Vagina (tissue), 2 donors: ENCODE results near the gene ZYG11A. TPM values are rescaled to one million over a fixed set of nuclear protein-coding genes. Genes with fewer than 3 reads are reported as not detected.
"Not testable (repeated sequence)": the region's sequence is repeated elsewhere in the genome, so short reads cannot be mapped to it uniquely, and the experiment has no call there.

ENCODE experiments used
- DNase-seq, 2 donors: peaks; one replicate each; pipeline ENCODE4 v3.0.0-alpha.2; 2017; ENCODE audit errors: extremely low spot score in 2 of 2
- H3K27ac ChIP-seq: fragments of 200-600 bp; sonication (generic); one replicate; pipeline ENCODE4 v1.5.1; 2019
- H3K27me3 ChIP-seq: fragments of 200-600 bp; sonication (generic); one replicate; pipeline ENCODE4 v1.5.1; 2019
- H3K36me3 ChIP-seq, 2 donors: fragments of 200-600 bp; sonication (generic); one replicate each; pipeline ENCODE4 v1.5.1; 2017 to 2019
- H3K4me1 ChIP-seq: fragments of 200-600 bp; sonication (generic); one replicate; pipeline ENCODE4 v1.5.1; 2019
- H3K4me3 ChIP-seq, 2 donors: fragments of 200-600 bp; sonication (generic); 1 replicate in 1 of 2; 2 replicates in 1 of 2; pipeline ENCODE4 v1.5.1; 2016 to 2019
- H3K9me3 ChIP-seq: fragments of 200-600 bp; sonication (generic); one replicate; pipeline ENCODE4 v1.5.1; 2019
- POLR2A ChIP-seq, 2 donors: fragments of 450-650 bp; IDR thresholded peaks; one replicate each; pipeline ENCODE4 v1.6.1; 2017; ENCODE audit warnings: antibody characterized with exemption in 2 of 2, mild to moderate bottlenecking in 2 of 2, moderate library complexity in 2 of 2
- POLR2AphosphoS5 ChIP-seq, 2 donors: sonication (generic); formaldehyde crosslinking; IDR thresholded peaks; one replicate each; pipeline ENCODE4 v1.9.0; 2017; ENCODE audit warnings: antibody characterized with exemption in 2 of 2, mild to moderate bottlenecking in 2 of 2, low read depth in 1 of 2; ENCODE audit not compliant: insufficient read depth in 1 of 2
- intact Hi-C: fragments of 100-400 bp; cut with DNase I; formaldehyde crosslinking; loops from one replicate; pipeline ENCODE4 v1.15.1; 2023
- total RNA-seq: library from RNA; depleted of rRNA; stranded (reverse); fragments of >200 nt; gene quantifications from one replicate; pipeline ENCODE4 v1.2.3, GENCODE V29; 2016
- TF ChIP-seq, protein P1 (sequence below), 3 experiments: fragments of 450-650 bp in 2 of 3; fragments of 200-600 bp in 1 of 3; sonication (generic) in 1 of 3; IDR thresholded peaks; one replicate each; pipeline ENCODE4 v1.5.1; 2017 to 2019; ENCODE audit warnings: antibody characterized with exemption in 3 of 3, mild to moderate bottlenecking in 2 of 3, moderate library complexity in 2 of 3

Gene ZYG11A
- total RNA-seq, 1 donor from 2014 or later, result 0.74 TPM

DNA sequence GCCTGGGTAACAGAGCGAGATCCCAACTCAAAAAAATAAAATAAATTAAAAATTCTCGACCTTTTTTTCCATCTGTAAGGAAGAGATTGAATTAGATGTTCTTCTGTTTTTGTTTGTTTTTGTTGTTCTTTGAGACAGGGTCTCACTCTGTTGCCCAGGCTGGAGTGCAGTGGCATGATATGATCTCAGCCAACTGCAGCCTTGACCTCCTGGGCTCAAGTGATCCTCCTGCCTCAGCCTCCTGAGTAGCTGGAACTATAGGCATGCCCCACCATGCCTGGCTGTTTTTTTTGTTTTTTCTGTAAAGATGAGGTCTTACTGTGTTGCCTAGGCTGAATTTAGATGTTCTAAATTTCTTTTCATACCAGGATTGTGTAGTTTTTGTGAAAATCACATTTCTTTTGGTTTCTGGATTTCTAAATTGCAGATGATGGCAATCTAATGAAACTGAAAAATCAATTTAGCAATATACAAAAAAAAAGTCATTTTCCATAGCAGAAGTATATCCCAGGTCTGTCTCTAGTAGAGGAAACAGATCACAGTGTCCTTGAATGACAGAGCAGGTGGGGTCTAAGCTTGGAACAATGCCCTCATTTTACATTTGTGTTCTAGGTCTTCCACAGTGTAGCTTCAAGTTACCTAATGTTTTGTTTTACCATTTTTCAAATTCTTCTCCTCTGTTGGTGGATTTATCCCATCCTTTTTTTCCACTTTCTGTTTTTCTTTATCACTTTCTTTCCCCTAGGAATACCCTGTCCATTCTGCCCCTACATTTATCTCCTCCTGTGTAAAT, 20.3 kb downstream of the ZYG11A start:
- Histone ChIP-seq H3K4me3 (no peak overlapping the region), H3K36me3 (no peaks in the 10 kb centered on the region), H3K27ac (no peak overlapping the region), H3K9me3 (no peaks in the 10 kb centered on the region), H3K4me1 (no peaks in the 10 kb centered on the region), H3K27me3 (no peaks in the 10 kb centered on the region)
- intact Hi-C loops, result no loop called here
- TF ChIP-seq, protein P1, sequence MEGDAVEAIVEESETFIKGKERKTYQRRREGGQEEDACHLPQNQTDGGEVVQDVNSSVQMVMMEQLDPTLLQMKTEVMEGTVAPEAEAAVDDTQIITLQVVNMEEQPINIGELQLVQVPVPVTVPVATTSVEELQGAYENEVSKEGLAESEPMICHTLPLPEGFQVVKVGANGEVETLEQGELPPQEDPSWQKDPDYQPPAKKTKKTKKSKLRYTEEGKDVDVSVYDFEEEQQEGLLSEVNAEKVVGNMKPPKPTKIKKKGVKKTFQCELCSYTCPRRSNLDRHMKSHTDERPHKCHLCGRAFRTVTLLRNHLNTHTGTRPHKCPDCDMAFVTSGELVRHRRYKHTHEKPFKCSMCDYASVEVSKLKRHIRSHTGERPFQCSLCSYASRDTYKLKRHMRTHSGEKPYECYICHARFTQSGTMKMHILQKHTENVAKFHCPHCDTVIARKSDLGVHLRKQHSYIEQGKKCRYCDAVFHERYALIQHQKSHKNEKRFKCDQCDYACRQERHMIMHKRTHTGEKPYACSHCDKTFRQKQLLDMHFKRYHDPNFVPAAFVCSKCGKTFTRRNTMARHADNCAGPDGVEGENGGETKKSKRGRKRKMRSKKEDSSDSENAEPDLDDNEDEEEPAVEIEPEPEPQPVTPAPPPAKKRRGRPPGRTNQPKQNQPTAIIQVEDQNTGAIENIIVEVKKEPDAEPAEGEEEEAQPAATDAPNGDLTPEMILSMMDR (IDR thresholded peaks at IDR 0.05), result no peak
- TF ChIP-seq POLR2AphosphoS5 (IDR thresholded peaks at IDR 0.05; ENCODE audit: insufficient read depth in 1 of 2, low read depth in 1 of 2), result no peak
- no peak for TF ChIP-seq POLR2A (IDR thresholded peaks at IDR 0.05)
- DNase-seq, result no peak

DNA sequence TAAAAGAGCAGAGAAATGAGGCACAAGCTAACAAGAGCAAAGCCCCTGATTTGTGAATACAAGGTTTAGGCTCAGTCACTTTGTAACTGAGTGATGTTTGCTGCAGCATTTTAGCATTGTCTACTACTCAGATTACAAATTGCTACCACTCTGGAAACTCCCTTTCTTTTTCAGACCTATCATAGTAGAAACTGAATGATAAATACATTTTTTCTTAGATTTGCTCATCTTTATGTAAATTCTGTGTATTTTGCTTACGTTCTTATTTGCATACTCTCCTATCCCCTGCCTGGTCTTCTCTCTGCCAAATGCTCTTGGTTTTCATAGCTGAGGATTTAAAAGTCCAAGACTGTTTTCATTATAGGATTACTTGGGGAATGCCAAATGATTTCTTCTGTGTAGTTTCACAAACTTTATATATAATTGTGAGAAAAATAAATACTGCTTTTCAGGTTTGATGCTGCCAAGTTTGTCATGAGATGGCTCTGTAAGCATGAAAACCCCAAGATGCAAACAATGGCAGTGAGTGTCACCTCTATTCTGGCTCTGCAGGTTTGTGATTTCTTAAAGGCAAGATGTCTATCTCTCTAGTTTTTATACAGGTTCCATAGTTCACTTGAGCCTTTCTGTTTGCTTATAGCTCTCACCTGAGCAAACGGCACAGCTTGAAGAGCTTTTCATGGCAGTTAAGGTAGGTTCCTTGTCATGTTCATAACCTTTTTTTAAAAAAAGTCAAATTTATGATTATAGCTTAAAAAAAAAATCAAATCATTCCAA, 24.7 kb downstream of the ZYG11A start:
- no peak for DNase-seq
- TF ChIP-seq POLR2AphosphoS5 (IDR thresholded peaks at IDR 0.05; ENCODE audit: insufficient read depth in 1 of 2, low read depth in 1 of 2), result no peak
- TF ChIP-seq, protein P1 (IDR thresholded peaks at IDR 0.05), result no peak
- TF ChIP-seq POLR2A (IDR thresholded peaks at IDR 0.05), result no peak
- no peak overlapping the region for H3K4me3 ChIP-seq
- no peaks in the 10 kb centered on the region for H3K4me1 ChIP-seq
- H3K9me3 ChIP-seq, result no peaks in the 10 kb centered on the region
- no peaks in the 10 kb centered on the region for H3K36me3 ChIP-seq
- no peak overlapping the region for H3K27ac ChIP-seq
- intact Hi-C loops, result no loop called here
- H3K27me3 ChIP-seq, result no peaks in the 10 kb centered on the region

DNA sequence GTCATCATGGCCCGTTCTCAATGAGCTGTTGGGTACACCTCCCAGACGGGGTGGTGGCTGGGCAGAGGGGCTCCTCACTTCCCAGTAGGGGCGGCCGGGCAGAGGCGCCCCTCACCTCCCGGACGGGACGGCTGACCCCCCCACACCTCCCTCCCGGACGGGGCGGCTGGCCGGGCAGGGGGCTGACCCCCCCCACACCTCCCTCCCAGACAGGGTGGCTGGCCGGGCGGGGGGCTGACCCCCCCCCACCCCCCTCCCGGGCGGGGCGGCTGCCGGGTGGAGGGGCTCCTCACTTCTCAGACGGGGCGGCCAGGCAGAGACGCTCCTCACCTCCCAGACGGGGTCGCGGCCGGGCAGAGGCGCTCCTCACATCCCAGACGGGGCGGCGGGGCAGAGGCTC, 27.2 kb downstream of the ZYG11A start:
- H3K27me3 ChIP-seq, H3K4me3 ChIP-seq, H3K36me3 ChIP-seq, H3K27ac ChIP-seq, H3K4me1 ChIP-seq, intact Hi-C loops, DNase-seq, H3K9me3 ChIP-seq: not testable (repeated sequence)

DNA sequence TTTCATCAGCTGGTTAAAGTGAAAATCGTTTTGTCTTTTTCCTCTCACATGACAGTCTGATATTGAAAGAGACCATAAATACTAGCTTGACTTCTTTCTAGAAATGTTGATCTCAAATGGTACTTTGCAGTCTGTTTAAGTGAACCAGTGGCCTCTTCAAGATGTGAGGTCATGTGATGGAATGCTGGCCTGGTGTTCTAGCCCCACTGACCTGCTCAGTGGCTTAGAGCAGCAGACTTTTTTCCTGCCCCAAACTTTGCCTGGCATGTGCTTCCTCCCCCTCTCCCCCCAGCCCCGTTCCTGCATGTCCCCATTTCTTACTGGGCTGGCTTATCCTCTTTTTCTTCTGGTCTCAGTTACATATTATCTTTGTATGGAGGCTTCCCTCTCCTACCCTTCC, 34.3 kb downstream of the ZYG11A start:
- no peak overlapping the region for H3K4me3 ChIP-seq
- H3K27me3 ChIP-seq, result no peaks in the 10 kb centered on the region
- no peaks in the 10 kb centered on the region for H3K9me3 ChIP-seq
- DNase-seq, result no peak
- TF ChIP-seq POLR2A (IDR thresholded peaks at IDR 0.05) (no peak), POLR2AphosphoS5 (IDR thresholded peaks at IDR 0.05; ENCODE audit: insufficient read depth in 1 of 2, low read depth in 1 of 2) (no peak)
- TF ChIP-seq, protein P1 (IDR thresholded peaks at IDR 0.05), result no peak
- intact Hi-C loops, result no loop called here
- H3K36me3 ChIP-seq, result no peaks in the 10 kb centered on the region
- H3K27ac ChIP-seq, result no peak overlapping the region
- H3K4me1 ChIP-seq, result no peaks in the 10 kb centered on the region

DNA sequence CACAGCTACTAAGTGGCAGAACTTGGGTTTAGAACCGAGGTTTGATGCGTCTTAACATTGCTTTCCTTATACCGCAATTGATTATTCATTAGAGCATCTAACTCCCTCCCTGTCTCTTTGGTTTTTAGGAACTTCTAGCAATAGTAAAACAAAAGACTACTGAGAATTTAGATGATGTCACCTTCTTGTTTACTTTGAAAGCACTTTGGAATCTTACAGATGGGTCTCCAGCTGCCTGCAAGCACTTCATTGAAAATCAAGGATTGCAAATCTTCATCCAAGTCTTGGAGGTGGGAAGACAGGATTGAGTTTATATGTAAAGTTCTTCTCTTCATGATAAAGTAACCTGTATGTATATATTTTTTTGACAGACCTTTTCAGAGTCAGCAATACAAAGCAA, 35.0 kb downstream of the ZYG11A start:
- DNase-seq, result no peak
- H3K4me3 ChIP-seq, result no peak overlapping the region
- no peak overlapping the region for H3K27ac ChIP-seq
- H3K36me3 ChIP-seq, result no peaks in the 10 kb centered on the region
- intact Hi-C loops, result no loop called here
- no peaks in the 10 kb centered on the region for H3K27me3 ChIP-seq
- no peaks in the 10 kb centered on the region for H3K4me1 ChIP-seq
- TF ChIP-seq POLR2A (IDR thresholded peaks at IDR 0.05) (no peak), POLR2AphosphoS5 (IDR thresholded peaks at IDR 0.05; ENCODE audit: insufficient read depth in 1 of 2, low read depth in 1 of 2) (no peak)
- TF ChIP-seq, protein P1 (IDR thresholded peaks at IDR 0.05), result no peak
- no peaks in the 10 kb centered on the region for H3K9me3 ChIP-seq
